MM.1S (cell line): Measurements from ENCODE around the gene ARPIN.

Source experiments
- CTCF ChIP-seq: fragments of 300-600 bp; sonication (generic); IDR thresholded peaks from 2 replicates; pipeline ENCODE4 v1.5.1; 2016; ENCODE audit warnings: antibody characterized with exemption, low read length, mixed read lengths
- EZH2 ChIP-seq: fragments of 300-600 bp; sonication (generic); optimal IDR thresholded peaks from 2 replicates; pipeline ENCODE3; 2017; ENCODE audit warnings: low read depth, mild to moderate bottlenecking, antibody characterized with exemption, low read length, mixed read lengths
- EZH2phosphoT487 ChIP-seq: fragments of 300-600 bp; sonication (generic); IDR thresholded peaks from 2 replicates; pipeline ENCODE4 v1.6.1; 2018; ENCODE audit warnings: antibody characterized with exemption, low read length

GRCh38 chr15:89932880-89933279, 20.1 kb upstream of the ARPIN start:
- TF ChIP-seq CTCF (no peak), EZH2 (no peak), EZH2phosphoT487 (no peak)
